PC-9 (cell line): Measurements from ENCODE around the gene ITGAE. TPM values are rescaled to one million over a fixed set of nuclear protein-coding genes. Genes with fewer than 3 reads are reported as not detected.

Source experiments
- BruUV-seq: library from RNA; stranded (reverse); fragments of 400-500 nt; replicated peaks from 2 replicates; lab custom pipeline; 2021; lab: Mats Ljungman, UMichigan
- CTCF ChIA-PET: fragments of 300-600 bp; sonication (Branson Sonifier 250); formaldehyde crosslinking; loops from one replicate; lab custom pipeline; 2022; ENCODE audit warnings: antibody characterized with exemption; lab: Charles Lee
- POLR2A ChIA-PET: fragments of 300-600 bp; sonication (Branson Sonifier 250); formaldehyde crosslinking; loops from one replicate; lab custom pipeline; 2022; ENCODE audit warnings: antibody characterized with exemption; ENCODE audit not compliant: unreplicated experiment; lab: Charles Lee
- DNase-seq, 2 experiments: peaks; one replicate each; pipeline versions ENCODE4 v3.0.0 to v3.0.0-alpha.2; 2015 to 2022; ENCODE audit warnings: mixed read lengths in 1 of 2
- H2AFZ ChIP-seq: fragments of 200-600 bp; sonication (generic); 2 replicates; pipeline ENCODE4 v1.8.1; 2017; ENCODE audit warnings: antibody characterized with exemption
- H3F3A ChIP-seq: fragments of 200-600 bp; sonication (generic); 2 replicates; pipeline ENCODE4 v1.8.1; 2017; ENCODE audit warnings: antibody characterized with exemption, mild to moderate bottlenecking, low read depth; ENCODE audit not compliant: insufficient read depth
- H3K27ac ChIP-seq: fragments of 200-600 bp; sonication (generic); 2 replicates; pipeline ENCODE4 v1.6.1; 2016; ENCODE audit warnings: mixed run types
- H3K27me3 ChIP-seq: fragments of 200-600 bp; sonication (generic); 2 replicates; pipeline ENCODE4 v1.6.1; 2016; ENCODE audit warnings: low read depth, mixed run types; ENCODE audit not compliant: insufficient read depth
- H3K36me3 ChIP-seq: fragments of 200-600 bp; sonication (generic); 2 replicates; pipeline ENCODE4 v1.6.1; 2016; ENCODE audit warnings: low read depth, mixed run types
- H3K4me1 ChIP-seq: fragments of 200-600 bp; sonication (generic); replicated peaks from 2 replicates; pipeline ENCODE4 v1.6.1; 2016; ENCODE audit warnings: mixed run types; ENCODE audit not compliant: insufficient read depth
- H3K4me2 ChIP-seq: fragments of 200-600 bp; sonication (generic); 2 replicates; pipeline ENCODE4 v1.6.1; 2017; ENCODE audit warnings: mixed run types
- H3K4me3 ChIP-seq: fragments of 200-600 bp; sonication (generic); 2 replicates; pipeline ENCODE4 v1.6.1; 2016; ENCODE audit warnings: mixed run types
- H3K79me2 ChIP-seq: fragments of 200-600 bp; sonication (generic); 2 replicates; pipeline ENCODE4 v1.6.1; 2017; ENCODE audit warnings: low read depth, mixed run types
- H3K9me2 ChIP-seq: fragments of 200-600 bp; sonication (generic); 2 replicates; pipeline ENCODE4 v1.8.1; 2017; ENCODE audit warnings: mild to moderate bottlenecking; ENCODE audit not compliant: insufficient read depth
- H3K9me3 ChIP-seq: fragments of 200-600 bp; sonication (generic); 2 replicates; pipeline ENCODE4 v1.8.1; 2016; ENCODE audit warnings: low read depth; ENCODE audit not compliant: insufficient read depth
- H4K20me1 ChIP-seq: fragments of 200-600 bp; sonication (generic); 2 replicates; pipeline ENCODE4 v1.8.1; 2017; ENCODE audit not compliant: insufficient read depth
- CTCF ChIP-seq: fragments of 200-600 bp; sonication (generic); conservative IDR thresholded peaks from 2 replicates; pipeline ENCODE4 v1.6.1; 2017; ENCODE audit warnings: mixed run types, antibody characterized with exemption, mild to moderate bottlenecking, moderate library complexity
- EZH2 ChIP-seq: fragments of 200-600 bp; sonication (generic); IDR thresholded peaks from 2 replicates; pipeline ENCODE4 v1.8.0; 2017; ENCODE audit warnings: antibody characterized with exemption, low read depth
- intact Hi-C: fragments of 100-400 bp; cut with micrococcal nuclease; formaldehyde crosslinking; loops from one replicate; pipeline ENCODE4 v1.10.0; 2022; ENCODE audit not compliant: unreplicated experiment
- total RNA-seq: library from RNA; stranded (reverse); gene quantifications from 2 replicates; pipeline ENCODE4 v1.2.3, GENCODE V29; 2021

ITGAE gene
- total RNA-seq, 1 experiment from 2014 or later, result 52.8 TPM

- Histone ChIP-seq H3K79me2 (no peaks in the 10 kb centered on the region), H2AFZ (no peak overlapping the region), H3K27me3 (no peaks in the 10 kb centered on the region), H3K4me1 (no peaks in the 10 kb centered on the region), H3K9me2 (no peaks in the 10 kb centered on the region), H3K4me2 (no peak overlapping the region), H3K9me3 (no peaks in the 10 kb centered on the region), H3F3A (no peaks in the 10 kb centered on the region; the same call in 1 of the 2 replicates), H3K36me3 (no peaks in the 10 kb centered on the region), H3K27ac (no peak overlapping the region), H3K4me3 (no peak overlapping the region), H4K20me1 (no peaks in the 10 kb centered on the region; the same call in 1 of the 2 replicates)
- TF ChIP-seq EZH2, result no peak
- TF ChIP-seq CTCF, result no peak
- POLR2A ChIA-PET, result no interaction called here
- intact Hi-C loops, result loop anchor here (5.0 kb wide), 3 partner anchors 41 to 146 kb away; partner anchors contain the start of gene HASPIN
- BruUV-seq, result no TSS peak
- CTCF ChIA-PET, result no interaction called here
- no peak for DNase-seq
Measured at GRCh38 chr17:3681565-3681964, 119.4 kb downstream of the ITGAE start.

GRCh38 chr17:3681057-3681456, 119.9 kb downstream of the ITGAE start:
- no peaks in the 10 kb centered on the region; the same call in 1 of the 2 replicates for H3F3A ChIP-seq
- no peak for DNase-seq
- ChIA-PET CTCF (no interaction called here), POLR2A (no interaction called here)
- intact Hi-C loops, result loop anchor here (5.0 kb wide), 3 partner anchors 41 to 146 kb away; partner anchors contain the start of gene HASPIN
- H3K4me1 ChIP-seq, result no peaks in the 10 kb centered on the region
- H3K9me2 ChIP-seq, result no peaks in the 10 kb centered on the region
- no peak overlapping the region for H3K4me2 ChIP-seq
- no peak overlapping the region for H3K27ac ChIP-seq
- BruUV-seq, result no TSS peak
- no peak overlapping the region for H2AFZ ChIP-seq
- H3K4me3 ChIP-seq, result no peak overlapping the region
- TF ChIP-seq EZH2 (no peak), CTCF (no peak)
- no peaks in the 10 kb centered on the region for H3K9me3 ChIP-seq
- H4K20me1 ChIP-seq, result no peaks in the 10 kb centered on the region; the same call in 1 of the 2 replicates
- no peaks in the 10 kb centered on the region for H3K36me3 ChIP-seq
- H3K27me3 ChIP-seq, result no peaks in the 10 kb centered on the region
- H3K79me2 ChIP-seq, result no peaks in the 10 kb centered on the region

GRCh38 chr17:3679531-3680126, 121.4 kb downstream of the ITGAE start:
- Histone ChIP-seq H3K4me1 (no peaks in the 10 kb centered on the region), H3K27me3 (no peaks in the 10 kb centered on the region), H3K79me2 (no peaks in the 10 kb centered on the region), H3K4me2 (no peak overlapping the region), H4K20me1 (no peaks in the 10 kb centered on the region; the same call in none of the 2 replicates), H3K27ac (no peak overlapping the region), H3K4me3 (no peak overlapping the region), H3K9me2 (no peaks in the 10 kb centered on the region), H3F3A (peaks cover 6% of the 10 kb centered on the region; the same call in 1 of the 2 replicates), H3K36me3 (no peaks in the 10 kb centered on the region), H3K9me3 (no peaks in the 10 kb centered on the region), H2AFZ (no peak overlapping the region)
- ChIA-PET CTCF (no interaction called here), POLR2A (no interaction called here)
- BruUV-seq, result no TSS peak
- intact Hi-C loops, result loop anchor here (5.0 kb wide), 3 partner anchors 43 to 148 kb away; partner anchors contain the start of gene HASPIN
- DNase-seq, result no peak
- TF ChIP-seq CTCF, result no peak
- TF ChIP-seq EZH2, result no peak
